NCI-H146 (cell line): ENCODE results near the gene SORCS1.

Source experiments
- DNase-seq: peaks from one replicate; lab custom pipeline; 2025; lab: John Stamatoyannopoulos, UW

The SORCS1 gene

GRCh38 chr10:106897719-106898118 is 266.8 kb downstream of the SORCS1 start:
- DNase-seq = no peak

GRCh38 chr10:106894692-106895091 is 269.8 kb downstream of the SORCS1 start:
- DNase-seq = no peak

GRCh38 chr10:106877574-106877973 is 286.9 kb downstream of the SORCS1 start:
- no peak for DNase-seq

- no peak for DNase-seq
Observed at GRCh38 chr10:106874604-106874889, 290.0 kb downstream of the SORCS1 start.

GRCh38 chr10:106873770-106874603 is 290.5 kb downstream of the SORCS1 start:
- no peak for DNase-seq

- DNase-seq = no peak
Observed at GRCh38 chr10:106872176-106872575, 292.3 kb downstream of the SORCS1 start.

GRCh38 chr10:106866244-106866845 is 298.2 kb downstream of the SORCS1 start:
- no peak for DNase-seq

GRCh38 chr10:106864031-106864430 is 300.5 kb downstream of the SORCS1 start:
- DNase-seq = no peak

- no peak for DNase-seq
Observed at GRCh38 chr10:106863549-106863948, 301.0 kb downstream of the SORCS1 start.

- DNase-seq = no peak
Observed at GRCh38 chr10:106859892-106860652, 304.4 kb downstream of the SORCS1 start.

GRCh38 chr10:106857728-106858127 is 306.8 kb downstream of the SORCS1 start:
- DNase-seq = no peak

- no peak for DNase-seq
Observed at GRCh38 chr10:106857213-106857612, 307.3 kb downstream of the SORCS1 start.

GRCh38 chr10:106836933-106837663 is 327.4 kb downstream of the SORCS1 start:
- no peak for DNase-seq

GRCh38 chr10:106832846-106833245 is 331.7 kb downstream of the SORCS1 start:
- DNase-seq = no peak

- no peak for DNase-seq
Observed at GRCh38 chr10:106830471-106830870, 334.0 kb downstream of the SORCS1 start.

GRCh38 chr10:106830006-106830405 is 334.5 kb downstream of the SORCS1 start:
- DNase-seq = no peak

GRCh38 chr10:106826716-106827115 is 337.8 kb downstream of the SORCS1 start:
- DNase-seq = no peak

- no peak for DNase-seq
Observed at GRCh38 chr10:106825576-106826364, 338.7 kb downstream of the SORCS1 start.

GRCh38 chr10:106820579-106820978 is 343.9 kb downstream of the SORCS1 start:
- no peak for DNase-seq

- DNase-seq = no peak
Observed at GRCh38 chr10:106819490-106819889, 345.0 kb downstream of the SORCS1 start.

GRCh38 chr10:106816318-106817085 is 348.0 kb downstream of the SORCS1 start:
- no peak for DNase-seq
